Right hindlimb (tissue), 1 donor: ENCODE data around the gene OSBPL2.

Experiments used
- DNase-seq: peaks from one replicate; pipeline ENCODE4 v3.0.0-alpha.2; 2018

The OSBPL2 gene

DNA sequence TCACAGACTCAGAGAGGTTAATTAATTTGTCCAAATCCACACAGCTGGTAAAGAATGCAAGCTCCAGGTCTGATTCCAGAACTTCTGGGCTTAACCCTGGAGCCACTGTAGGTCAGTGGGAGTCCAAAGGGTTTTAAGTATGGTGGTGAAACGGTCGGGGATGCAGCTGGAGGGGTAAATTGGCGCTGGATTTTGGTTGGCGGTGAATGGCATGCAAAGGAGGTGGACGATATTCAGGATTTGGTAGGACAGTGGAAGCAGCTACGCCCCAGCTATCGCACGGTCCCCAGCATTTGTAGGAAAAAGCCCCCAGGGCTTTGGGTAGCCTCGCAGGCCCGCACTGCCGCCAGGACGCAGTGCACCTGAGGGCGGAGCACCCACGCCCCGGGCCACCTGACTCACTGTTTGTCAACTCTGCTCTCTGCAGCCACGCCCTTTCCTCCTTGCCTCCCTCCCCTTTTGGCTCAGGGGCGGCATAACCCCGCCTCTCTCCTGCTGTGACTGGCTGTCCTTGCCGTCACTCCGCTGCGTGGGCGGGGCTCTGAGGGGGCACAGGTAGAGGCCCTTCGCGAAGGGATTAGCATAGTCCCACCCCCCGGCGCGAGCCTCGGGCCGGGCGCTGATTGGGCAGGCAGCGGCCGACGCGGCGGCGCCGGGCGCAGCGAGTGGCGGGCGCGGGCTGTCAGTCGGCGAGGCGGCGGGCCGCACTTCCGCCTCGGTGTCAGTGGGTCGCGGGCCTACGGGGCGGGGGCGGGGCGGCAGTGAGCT is at the start of gene OSBPL2:
Gene OSBPL2, plus strand, starts transcription at position 721 of the 768 bp plus-strand sequence. CDS start 17,664 bp downstream, outside the sequence.
- peak; percentile 99 for DNase-seq

DNA sequence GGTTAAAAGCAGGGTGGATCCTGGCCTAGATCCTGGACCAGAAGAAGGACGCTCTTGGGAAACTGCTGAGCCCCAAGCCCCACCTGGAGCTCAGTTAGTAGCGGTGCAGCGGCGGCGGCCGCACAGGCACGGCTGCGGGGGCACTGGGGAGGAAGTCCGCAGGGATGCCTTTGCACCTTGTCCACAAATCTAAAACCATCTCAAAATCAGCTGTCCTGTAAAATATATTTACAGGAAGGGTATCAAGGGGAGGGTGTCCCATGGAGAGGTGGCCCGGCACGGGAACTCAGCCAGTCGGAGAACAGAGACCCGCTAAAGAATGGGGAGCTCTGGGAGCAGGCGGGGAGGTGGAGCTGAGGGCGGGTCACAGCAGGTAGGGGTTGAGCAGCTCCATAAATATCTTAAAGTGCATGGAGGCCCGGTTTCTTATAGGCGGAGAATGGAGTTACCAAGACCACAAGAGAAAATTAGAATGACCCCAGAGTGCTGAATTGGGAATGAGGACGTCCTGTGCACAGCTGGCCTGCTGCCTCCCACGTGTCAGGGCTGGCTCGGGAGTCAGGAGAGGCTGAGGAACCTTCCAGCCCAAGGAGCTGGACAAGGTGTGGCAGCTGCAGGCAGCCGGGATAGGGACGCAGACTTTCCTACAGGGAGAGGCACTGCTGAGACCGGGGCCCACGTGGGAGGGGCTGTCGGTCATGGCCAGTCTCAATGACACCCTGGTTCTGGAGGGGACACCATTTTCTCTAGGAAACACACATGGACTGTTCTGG is 47.5 kb upstream of the OSBPL2 start:
- DNase-seq = no peak

DNA sequence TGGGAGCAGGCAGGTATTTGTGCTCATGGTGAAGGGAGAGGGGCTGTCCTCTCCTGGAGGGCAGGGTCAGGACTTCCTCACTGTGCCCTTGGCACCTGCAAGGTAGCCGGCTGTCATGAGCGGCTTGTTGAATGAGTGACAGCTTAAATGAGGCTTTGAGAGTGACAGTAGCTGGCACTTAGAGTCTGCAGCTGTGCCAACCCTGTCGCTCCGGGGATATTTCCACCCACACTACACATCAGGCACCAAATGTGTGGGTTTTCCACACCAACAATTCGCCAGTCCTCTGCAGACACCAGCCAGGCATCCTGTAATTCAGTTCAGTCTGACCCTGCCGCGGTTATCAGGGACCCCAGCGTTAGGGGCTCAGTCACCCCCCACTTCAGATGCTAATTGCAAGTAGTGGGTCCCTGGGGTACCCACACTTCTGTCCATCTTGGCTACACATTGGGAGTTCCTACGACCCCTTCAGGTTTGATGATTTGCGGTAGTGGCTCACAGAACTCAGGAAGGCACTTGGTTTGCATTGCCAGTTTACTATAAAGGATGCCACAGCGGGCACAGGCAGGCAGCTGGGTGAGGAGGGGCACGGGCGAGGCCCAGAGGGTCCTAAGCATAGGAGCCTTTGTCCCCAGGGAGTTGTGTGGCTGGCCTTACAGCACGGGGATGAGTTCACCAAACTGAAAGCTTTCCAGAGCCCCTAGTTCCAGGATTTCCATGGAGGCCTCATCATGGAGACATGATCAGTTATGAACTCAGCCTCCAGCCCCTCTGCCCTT is 46.4 kb upstream of the OSBPL2 start:
- DNase-seq = no peak

DNA sequence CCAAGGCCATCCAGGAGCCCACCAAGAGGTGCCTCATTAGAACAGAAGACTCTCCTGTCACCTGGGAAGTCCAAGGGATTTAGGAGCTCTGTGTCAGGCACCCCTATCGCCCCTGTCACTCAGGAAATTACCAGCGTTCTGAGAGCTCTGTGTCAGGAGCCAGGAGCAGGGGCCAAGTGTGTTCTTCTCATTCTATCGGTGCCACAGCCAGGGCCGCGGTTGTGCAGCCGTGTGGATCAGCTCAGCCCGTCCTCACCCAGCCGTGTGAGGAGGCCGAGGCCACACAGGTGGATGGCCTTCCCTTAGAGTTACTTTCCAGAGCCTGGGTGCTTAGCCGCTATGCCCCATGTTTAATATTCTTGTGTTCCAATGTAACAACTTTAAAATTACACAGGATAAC is 45.7 kb upstream of the OSBPL2 start:
- no peak for DNase-seq

DNA sequence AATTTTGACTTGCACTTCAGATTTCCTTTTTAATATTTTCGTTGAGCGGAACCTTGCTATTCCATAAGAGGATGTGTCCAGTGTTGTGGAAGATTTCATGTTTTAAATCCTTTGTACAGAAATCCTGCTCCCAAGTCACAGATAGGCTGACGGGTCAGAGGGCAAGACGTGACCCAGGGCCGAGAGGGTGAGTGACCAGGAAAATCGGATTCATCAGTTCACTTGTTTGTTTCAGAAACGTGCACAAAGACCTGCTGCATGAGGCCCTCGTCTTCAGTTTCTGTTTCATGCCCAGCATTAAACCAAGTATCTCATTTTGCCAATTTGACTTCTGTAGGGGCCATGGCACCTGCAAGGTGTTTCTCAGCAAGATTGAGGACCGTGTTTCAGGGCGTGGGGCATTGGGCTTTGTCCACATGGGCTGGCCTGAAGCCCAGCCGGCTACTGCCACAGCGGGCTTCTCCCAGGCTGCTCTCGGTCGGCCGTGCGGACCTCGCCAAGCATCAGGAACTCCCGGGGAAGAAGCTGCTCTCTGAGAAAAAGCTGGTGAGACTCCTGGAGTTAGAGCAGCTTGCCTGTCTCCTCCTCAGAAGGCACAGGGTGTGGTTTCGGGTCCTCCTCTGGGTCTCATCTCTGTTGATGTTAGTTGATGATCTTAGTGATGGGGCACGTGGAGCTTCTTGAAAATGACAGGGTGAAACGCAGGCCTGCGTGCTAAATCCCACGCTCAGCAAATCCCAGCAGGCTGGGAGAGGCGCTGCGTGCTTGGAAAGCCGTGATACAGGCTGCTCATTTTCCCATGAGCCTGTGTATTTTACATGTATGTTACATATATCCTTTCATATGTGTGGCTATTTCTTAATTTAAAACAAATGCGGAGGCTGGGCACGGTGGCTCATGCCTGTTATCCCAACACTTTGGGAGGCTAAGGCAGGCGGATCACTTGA is 45.0 kb upstream of the OSBPL2 start:
- no peak for DNase-seq

DNA sequence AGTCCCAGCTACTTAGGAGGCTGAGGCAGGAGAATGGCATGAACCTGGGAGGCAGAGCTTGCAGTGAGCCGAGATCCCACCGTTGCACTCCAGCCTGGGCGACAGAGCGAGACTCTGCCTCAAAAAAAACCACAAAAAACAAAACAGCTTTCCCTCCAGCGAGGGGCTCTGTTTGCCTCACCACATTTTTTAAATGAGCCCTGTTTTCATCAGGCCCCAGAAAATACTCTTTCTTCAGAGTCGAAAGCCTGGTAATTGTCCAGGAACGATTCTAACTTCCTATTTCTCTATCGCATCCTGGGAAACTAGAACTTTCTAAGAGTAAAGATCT is 43.3 kb upstream of the OSBPL2 start:
- DNase-seq = no peak

DNA sequence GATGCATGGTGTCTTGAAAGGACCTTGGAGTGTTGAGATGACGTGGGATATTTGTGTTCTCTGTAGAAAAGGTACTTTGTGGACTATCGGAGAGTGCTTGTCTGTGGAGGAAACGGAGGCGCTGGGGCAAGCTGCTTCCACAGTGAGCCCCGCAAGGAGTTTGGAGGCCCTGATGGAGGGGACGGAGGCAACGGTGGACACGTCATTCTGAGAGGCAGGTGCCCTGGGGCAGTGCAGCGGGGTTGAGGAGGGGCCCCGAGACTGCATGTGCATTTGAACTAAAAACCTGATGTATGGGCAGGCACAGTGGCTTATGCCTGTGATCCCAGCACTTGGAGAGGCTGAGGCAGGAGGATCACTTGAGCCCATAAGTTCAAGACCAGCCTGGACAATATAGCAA is 42.6 kb upstream of the OSBPL2 start:
- DNase-seq = no peak

- no peak for DNase-seq
These were observed 42.0 kb upstream of the OSBPL2 start for GRCh38 chr20:62196286-62196685.

- no peak for DNase-seq
These were observed 41.0 kb upstream of the OSBPL2 start for GRCh38 chr20:62197311-62197710.

- DNase-seq = no peak
These were observed 40.5 kb upstream of the OSBPL2 start for GRCh38 chr20:62197801-62198200.

DNA sequence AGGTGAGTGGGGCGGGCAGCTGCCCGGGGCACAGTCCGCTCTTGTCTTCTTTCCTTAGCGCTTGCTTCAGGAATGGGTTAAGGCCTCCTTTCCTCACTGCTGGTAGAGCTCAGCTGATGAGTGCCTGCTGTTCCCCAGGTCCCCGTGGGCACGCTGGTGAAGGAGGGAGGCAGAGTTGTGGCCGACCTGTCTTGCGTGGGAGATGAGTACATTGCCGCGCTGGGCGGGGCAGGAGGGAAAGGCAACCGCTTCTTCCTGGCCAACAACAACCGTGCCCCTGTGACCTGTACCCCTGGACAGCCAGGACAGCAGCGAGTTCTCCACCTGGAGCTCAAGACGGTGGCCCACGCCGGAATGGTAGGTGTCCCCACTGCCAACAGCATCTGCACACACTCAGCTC is 39.8 kb upstream of the OSBPL2 start:
- DNase-seq = no peak

GRCh38 chr20:62198931-62199330 is 39.4 kb upstream of the OSBPL2 start:
- no peak for DNase-seq

GRCh38 chr20:62200491-62201172 is 37.7 kb upstream of the OSBPL2 start:
- DNase-seq = no peak

GRCh38 chr20:62201173-62202082 is 36.9 kb upstream of the OSBPL2 start:
- DNase-seq = no peak

- DNase-seq = no peak
These were observed 36.3 kb upstream of the OSBPL2 start for GRCh38 chr20:62202083-62202395.

GRCh38 chr20:62202676-62203377 is 35.5 kb upstream of the OSBPL2 start:
- peak; percentile 7 for DNase-seq

DNA sequence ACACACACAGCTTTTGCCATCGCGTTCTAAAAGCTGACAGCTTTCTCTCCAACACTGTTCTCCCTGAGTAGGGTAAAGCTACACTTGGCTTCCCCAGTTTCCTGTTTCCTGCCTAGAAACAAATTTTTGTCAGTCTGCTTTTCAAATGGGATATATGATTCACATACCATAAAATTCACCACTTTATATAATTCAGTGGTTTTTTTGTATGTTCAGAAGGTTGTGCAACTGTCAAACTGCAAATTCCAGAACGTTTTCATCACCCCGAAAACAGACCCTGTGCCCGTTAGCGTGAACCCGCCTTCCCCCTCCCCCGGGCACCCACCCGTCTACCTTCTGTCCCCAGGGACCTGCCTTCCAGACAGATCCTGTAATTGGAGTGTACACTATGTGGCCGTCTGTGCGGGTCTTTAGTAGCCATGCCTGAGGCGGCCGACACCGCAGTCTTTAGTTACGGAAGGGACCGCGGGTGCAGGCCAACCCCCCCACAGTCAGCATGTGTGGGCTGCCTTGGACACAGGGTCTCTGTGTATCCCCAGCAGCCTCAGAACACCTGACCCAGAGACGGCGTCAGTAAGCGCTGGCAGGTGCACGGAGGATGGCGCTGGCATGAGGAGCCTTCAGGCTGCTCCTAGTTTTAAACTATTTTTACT is 34.8 kb upstream of the OSBPL2 start:
- peak; percentile 13 for DNase-seq

DNA sequence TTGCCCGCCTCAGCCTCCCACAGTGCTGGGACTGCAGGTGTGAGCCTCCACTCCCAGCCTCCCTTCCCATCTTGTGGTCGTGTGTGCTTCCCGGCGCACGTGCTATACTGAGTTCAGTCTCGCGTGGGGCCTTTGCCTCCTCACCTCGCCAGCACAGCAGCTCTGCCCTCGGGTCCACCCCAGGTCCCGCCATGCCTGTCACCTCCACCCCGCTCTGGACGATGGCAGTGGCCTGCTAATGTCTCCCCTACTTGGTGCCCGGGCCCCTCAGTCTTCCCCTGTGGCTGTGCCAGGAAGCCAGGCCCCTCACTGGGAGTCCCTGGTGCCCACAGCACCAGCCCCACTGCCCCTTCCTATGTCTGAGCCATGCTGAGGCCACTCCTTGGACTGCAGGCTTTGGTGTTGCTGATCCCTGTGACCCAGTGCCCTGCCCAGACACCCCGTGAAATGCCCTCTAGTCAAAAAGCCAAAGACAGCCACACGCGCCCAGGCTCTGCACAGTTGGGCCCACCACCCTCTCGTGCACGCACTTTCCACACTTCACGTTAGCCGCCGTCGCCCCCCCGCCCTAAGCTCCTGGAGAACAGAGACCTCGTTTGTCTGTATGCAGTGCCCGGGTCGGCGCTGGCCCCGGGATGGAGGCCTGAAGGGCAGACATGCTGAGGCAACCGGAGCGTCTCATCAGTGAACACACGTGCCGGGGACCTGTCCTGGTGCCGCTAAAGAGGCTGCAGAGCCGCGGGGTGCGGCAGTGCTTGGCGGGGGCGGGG is 32.5 kb upstream of the OSBPL2 start:
- DNase-seq = peak; percentile 13

DNA sequence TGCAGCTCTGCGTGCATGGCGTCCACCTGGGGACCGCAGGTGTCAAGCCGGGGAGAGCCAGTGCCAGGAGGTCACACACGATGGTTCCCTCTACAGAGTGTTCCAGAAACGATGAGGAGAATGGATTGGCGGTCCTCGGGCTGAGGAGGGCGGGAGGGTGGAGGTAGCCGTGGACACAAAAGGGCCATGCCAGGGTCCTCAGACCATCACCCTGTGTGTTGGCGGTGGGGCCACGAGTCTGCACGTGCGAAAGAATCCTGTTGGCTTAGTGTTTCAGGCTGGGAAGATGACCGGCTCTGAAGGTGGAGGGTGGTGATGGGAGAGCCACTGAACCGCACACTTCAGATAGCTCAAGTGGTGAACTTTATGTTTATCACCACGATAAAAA is 31.9 kb upstream of the OSBPL2 start:
- peak; percentile 9 for DNase-seq
